HL-60 (cell line): ENCODE measurements around the gene MARK2.

Experiments
- DNase-seq, 2 experiments: peaks; one replicate each; pipeline ENCODE4 v3.0.0-alpha.2; 2010 to 2020; ENCODE audit warnings: low read depth in 1 of 2, low spot score in 1 of 2
- H3K27ac ChIP-seq: fragments of 250-450 bp; sonication (Bioruptor Pico); replicated peaks from 2 replicates; pipeline ENCODE4 v1.5.1; 2020; ENCODE audit warnings: mild to moderate bottlenecking, moderate library complexity
- H3K27me3 ChIP-seq: fragments of 250-450 bp; sonication (Bioruptor Pico); 2 replicates; pipeline ENCODE4 v1.5.1; 2021; ENCODE audit warnings: mild to moderate bottlenecking, moderate library complexity; ENCODE audit not compliant: insufficient read depth, poor library complexity, severe bottlenecking
- H3K4me3 ChIP-seq: replicated peaks from 2 replicates; pipeline ENCODE4 v1.5.1; 2011; ENCODE audit warnings: mild to moderate bottlenecking, control low read depth, low read length; ENCODE audit not compliant: insufficient read depth
- GABPA ChIP-seq: IDR thresholded peaks from 2 replicates; pipeline ENCODE4 v1.6.1; 2012; ENCODE audit warnings: low read depth
- POLR2AphosphoS5 ChIP-seq: IDR thresholded peaks from 2 replicates; pipeline ENCODE4 v1.6.1; 2012; ENCODE audit warnings: low read depth
- REST ChIP-seq: IDR thresholded peaks from 2 replicates; pipeline ENCODE4 v1.6.1; 2012; ENCODE audit warnings: low read depth; ENCODE audit not compliant: insufficient replicate concordance
- SPI1 ChIP-seq: IDR thresholded peaks from 2 replicates; pipeline ENCODE4 v1.6.1; 2012; ENCODE audit warnings: low read depth, mild to moderate bottlenecking, borderline replicate concordance
- TF ChIP-seq, protein P1 (sequence below): IDR thresholded peaks from one replicate; pipeline ENCODE4 v1.5.1; 2011; ENCODE audit warnings: low read length, control low read depth, inconsistent platforms; ENCODE audit not compliant: insufficient read depth

The MARK2 gene

GRCh38 chr11:63844836-63845235 is 5.9 kb downstream of the MARK2 start:
- Histone ChIP-seq H3K4me3 (no peak overlapping the region), H3K27me3 (no peaks in the 10 kb centered on the region), H3K27ac (no peak overlapping the region)
- TF ChIP-seq REST (no peak), GABPA (no peak), SPI1 (no peak), POLR2AphosphoS5 (no peak)
- TF ChIP-seq, protein P1, sequence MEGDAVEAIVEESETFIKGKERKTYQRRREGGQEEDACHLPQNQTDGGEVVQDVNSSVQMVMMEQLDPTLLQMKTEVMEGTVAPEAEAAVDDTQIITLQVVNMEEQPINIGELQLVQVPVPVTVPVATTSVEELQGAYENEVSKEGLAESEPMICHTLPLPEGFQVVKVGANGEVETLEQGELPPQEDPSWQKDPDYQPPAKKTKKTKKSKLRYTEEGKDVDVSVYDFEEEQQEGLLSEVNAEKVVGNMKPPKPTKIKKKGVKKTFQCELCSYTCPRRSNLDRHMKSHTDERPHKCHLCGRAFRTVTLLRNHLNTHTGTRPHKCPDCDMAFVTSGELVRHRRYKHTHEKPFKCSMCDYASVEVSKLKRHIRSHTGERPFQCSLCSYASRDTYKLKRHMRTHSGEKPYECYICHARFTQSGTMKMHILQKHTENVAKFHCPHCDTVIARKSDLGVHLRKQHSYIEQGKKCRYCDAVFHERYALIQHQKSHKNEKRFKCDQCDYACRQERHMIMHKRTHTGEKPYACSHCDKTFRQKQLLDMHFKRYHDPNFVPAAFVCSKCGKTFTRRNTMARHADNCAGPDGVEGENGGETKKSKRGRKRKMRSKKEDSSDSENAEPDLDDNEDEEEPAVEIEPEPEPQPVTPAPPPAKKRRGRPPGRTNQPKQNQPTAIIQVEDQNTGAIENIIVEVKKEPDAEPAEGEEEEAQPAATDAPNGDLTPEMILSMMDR: no peak
- DNase-seq: no peak

- TF ChIP-seq REST (no peak), GABPA (no peak), POLR2AphosphoS5 (no peak), SPI1 (peak; percentile 37; the same call in 1 of the 2 replicates)
- TF ChIP-seq, protein P1: no peak
- Histone ChIP-seq H3K27me3 (no peaks in the 10 kb centered on the region), H3K4me3 (no peak overlapping the region), H3K27ac (no peak overlapping the region)
- DNase-seq: no peak
Measured at GRCh38 chr11:63845303-63845702, 6.4 kb downstream of the MARK2 start.

- H3K27ac ChIP-seq: no peak overlapping the region
- TF ChIP-seq REST: no peak
- no peak for TF ChIP-seq GABPA
- no peak for TF ChIP-seq POLR2AphosphoS5
- TF ChIP-seq, protein P1: no peak
- TF ChIP-seq SPI1: no peak
- H3K27me3 ChIP-seq: no peaks in the 10 kb centered on the region
- H3K4me3 ChIP-seq: no peak overlapping the region
- no peak for DNase-seq
Measured at GRCh38 chr11:63845911-63846310, 7.0 kb downstream of the MARK2 start.
